AG04449 (cell line): ENCODE measurements around the gene SRBD1.

ENCODE experiments used
- CTCF ChIA-PET: fragments of 350-600 bp; formaldehyde crosslinking; extraction: SDS; loops from one replicate; lab custom pipeline; 2021; ENCODE audit warnings: antibody characterized with exemption; lab: Yijun Ruan, JAX
- POLR2A ChIA-PET: fragments of 400-600, 350-600 bp; formaldehyde crosslinking; extraction: SDS; loops from one replicate; lab custom pipeline; 2020; ENCODE audit warnings: antibody characterized with exemption, inconsistent platforms; lab: Yijun Ruan, JAX
- DNase-seq: peaks from one replicate; pipeline ENCODE4 v3.0.0-alpha.2; 2010; ENCODE audit warnings: low read depth, low spot score
- H3K4me3 ChIP-seq: 2 replicates; pipeline ENCODE4 v1.5.1; 2011; ENCODE audit warnings: low read depth, mild to moderate bottlenecking, control low read depth, low read length
- TF ChIP-seq, protein P1 (sequence below): IDR thresholded peaks from one replicate; pipeline ENCODE4 v1.5.1; 2011; ENCODE audit warnings: mild to moderate bottlenecking, moderate library complexity, low read length, control low read depth, inconsistent platforms; ENCODE audit not compliant: insufficient read depth; ENCODE audit errors: missing control alignments

The SRBD1 gene

DNA sequence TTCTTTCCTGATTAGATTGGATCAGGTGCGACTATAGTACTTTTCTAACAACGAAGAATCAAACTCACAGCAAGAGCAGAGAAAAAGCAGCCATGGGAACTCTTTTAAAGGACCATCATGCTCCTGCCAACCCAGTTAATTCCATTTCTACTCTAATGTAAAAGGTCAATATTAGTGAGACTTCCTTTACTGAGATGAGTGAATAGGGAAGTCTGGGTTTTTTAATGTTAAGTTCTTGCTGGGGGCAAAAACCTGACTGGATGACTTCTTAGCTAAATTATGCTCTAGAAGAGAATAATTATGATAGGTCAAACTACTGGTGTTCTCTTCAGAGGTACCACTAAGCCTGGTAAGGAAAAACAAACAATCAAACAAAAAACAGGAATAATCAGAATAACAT is 8.4 kb downstream of the SRBD1 start:
- no peak for DNase-seq
- H3K4me3 ChIP-seq: no peak overlapping the region
- TF ChIP-seq, protein P1, sequence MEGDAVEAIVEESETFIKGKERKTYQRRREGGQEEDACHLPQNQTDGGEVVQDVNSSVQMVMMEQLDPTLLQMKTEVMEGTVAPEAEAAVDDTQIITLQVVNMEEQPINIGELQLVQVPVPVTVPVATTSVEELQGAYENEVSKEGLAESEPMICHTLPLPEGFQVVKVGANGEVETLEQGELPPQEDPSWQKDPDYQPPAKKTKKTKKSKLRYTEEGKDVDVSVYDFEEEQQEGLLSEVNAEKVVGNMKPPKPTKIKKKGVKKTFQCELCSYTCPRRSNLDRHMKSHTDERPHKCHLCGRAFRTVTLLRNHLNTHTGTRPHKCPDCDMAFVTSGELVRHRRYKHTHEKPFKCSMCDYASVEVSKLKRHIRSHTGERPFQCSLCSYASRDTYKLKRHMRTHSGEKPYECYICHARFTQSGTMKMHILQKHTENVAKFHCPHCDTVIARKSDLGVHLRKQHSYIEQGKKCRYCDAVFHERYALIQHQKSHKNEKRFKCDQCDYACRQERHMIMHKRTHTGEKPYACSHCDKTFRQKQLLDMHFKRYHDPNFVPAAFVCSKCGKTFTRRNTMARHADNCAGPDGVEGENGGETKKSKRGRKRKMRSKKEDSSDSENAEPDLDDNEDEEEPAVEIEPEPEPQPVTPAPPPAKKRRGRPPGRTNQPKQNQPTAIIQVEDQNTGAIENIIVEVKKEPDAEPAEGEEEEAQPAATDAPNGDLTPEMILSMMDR: no peak
- ChIA-PET CTCF (interaction anchor here (1.6 to 1.9 kb wide), 2 partner anchors 15 to 17 kb away, joined by 4 to 10 read pairs; no protein-coding TSS in a partner anchor), POLR2A (no interaction called here)

DNA sequence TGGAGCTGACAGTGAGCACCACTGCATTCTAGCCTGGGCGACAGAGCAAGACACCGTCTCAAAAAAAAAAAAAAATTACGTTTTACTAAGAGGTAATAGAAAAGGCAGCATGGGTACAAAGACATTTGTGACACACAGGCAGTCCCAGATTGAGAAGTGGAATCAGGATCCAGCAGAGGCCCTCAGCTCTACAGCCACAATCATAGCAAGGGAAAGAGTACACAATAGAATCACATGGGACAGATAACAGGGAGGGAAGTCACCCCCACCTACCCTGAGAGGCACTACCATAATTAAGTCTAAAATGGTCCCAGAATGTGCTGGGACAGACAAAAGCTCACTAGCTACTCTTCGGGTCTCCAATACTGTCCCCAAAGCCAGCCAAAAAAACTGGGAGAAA is 12.5 kb downstream of the SRBD1 start:
- no peak overlapping the region for H3K4me3 ChIP-seq
- TF ChIP-seq, protein P1: no peak
- ChIA-PET CTCF (interaction anchor here (1.0 to 6.3 kb wide), 3 partner anchors 9 to 618 kb away, joined by 3 to 45 read pairs (median 29); no protein-coding TSS in a partner anchor), POLR2A (no interaction called here)
- DNase-seq: no peak

DNA sequence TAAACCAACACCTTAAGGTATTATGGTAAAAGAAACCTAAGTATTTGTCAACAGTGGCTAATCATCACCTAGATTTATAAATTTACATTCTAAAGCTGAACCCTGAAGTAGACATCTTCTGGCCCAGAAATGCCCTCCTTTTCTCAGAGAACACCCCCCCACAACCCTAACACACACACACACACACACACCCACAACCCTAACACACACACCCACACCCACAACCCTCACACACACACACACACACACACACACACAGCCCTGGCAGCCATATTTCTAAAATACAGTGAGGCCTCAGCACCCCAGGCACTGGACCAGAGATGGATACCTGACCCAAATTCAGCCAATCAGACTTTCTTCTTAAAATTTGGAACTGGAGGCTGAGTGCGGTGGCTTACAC is 14.3 kb downstream of the SRBD1 start:
- TF ChIP-seq, protein P1: no peak
- POLR2A ChIA-PET: no interaction called here
- CTCF ChIA-PET: interaction anchor here (1.3 to 6.3 kb wide), 3 partner anchors 11 to 20 kb away, joined by 3 to 45 read pairs (median 29); no protein-coding TSS in a partner anchor
- no peak overlapping the region for H3K4me3 ChIP-seq
- DNase-seq: no peak

DNA sequence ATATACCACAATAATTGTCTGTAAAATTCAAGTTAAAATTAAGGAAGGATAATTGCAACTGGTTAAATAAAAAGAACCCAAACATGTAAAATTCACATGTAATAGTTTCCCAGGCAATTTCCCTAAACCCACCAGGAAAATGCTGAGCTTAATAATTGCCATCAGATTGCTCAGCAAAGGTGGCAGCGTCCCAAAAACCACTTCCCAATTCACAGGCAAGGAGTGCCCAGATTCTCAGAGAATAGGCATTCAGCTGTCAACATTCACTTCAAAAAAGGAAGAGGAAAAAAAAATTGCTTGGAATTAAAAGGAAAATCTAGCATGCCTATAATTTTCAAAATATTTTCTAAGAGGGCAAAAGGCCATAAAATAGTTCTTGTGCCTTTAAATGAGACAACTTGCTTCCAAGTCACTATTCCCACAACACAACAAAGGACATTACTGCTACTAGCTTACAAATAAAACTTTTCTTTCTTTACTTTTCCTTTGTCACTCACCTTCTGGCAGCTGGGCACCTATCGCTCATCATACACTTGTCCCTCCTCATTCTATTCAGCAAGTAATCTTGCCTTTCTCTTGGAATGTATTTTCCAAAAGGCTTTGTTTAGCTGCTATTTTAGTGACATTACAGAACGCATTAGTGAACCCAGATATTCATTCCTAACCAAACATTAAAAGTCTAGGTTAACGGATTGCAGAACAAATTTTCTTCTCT is 15.2 kb downstream of the SRBD1 start:
- DNase-seq: peak; percentile 42
- TF ChIP-seq, protein P1: no peak
- CTCF ChIA-PET: interaction anchor here (1.3 to 6.3 kb wide), 3 partner anchors 10 to 19 kb away, joined by 3 to 45 read pairs (median 29); no protein-coding TSS in a partner anchor
- POLR2A ChIA-PET: no interaction called here
- no peak overlapping the region for H3K4me3 ChIP-seq

DNA sequence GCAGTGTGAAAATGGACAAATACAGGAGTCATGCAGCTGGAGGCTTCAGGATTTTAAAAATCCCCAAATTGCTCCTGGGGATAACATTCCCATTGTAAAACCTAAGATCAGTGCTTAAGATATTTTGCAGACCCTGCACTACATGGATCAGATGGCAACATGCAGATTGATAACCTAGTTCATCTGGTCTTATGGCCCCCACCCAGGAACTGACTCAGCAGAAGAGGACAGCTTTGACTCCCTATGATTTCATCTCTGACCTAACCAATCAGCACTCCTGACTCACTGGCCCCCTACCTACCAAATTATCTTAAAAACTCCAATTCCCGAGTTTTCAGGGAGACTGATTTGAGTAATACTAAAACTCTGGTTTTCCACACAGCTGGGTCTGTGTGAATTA is 20.0 kb downstream of the SRBD1 start:
- POLR2A ChIA-PET: no interaction called here
- no peak for DNase-seq
- no peak overlapping the region for H3K4me3 ChIP-seq
- CTCF ChIA-PET: interaction anchor here (1.1 to 2.8 kb wide), 2 partner anchors 10 to 12 kb away, joined by 3 to 8 read pairs; no protein-coding TSS in a partner anchor
- TF ChIP-seq, protein P1: no peak

DNA sequence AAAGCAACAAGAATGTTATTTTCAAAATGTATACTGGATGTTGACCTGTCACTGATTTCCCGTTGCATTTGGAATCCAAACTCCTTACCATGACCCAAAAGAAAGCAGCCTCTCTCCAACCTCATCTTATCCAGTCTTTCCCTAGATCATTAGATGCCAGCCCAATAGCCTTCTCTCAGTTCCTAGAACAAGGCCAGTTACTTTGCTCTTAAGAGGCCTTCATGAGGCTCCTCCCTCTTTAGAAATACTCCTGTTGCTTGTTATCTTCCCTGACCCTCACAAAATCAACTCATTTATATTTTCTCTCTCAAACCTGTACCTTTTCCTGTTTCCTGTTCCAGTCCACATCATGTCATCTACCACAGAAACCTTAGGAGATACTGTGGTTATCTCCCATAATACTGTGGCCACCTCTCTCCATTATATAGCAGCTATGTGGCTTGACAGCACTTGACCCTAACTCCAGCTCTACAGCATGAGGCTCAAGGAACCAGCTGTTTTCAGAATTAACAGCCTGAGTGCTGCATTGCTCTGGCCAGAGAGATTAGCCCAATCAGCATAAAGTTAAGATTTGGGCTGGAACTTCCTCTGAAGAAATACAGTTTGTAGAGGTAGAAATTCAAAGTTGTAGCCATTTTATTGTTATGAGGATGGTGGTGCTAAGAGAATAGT is 22.8 kb downstream of the SRBD1 start:
- POLR2A ChIA-PET: no interaction called here
- CTCF ChIA-PET: interaction anchor here (1.1 to 5.4 kb wide), 4 partner anchors 9 to 42 kb away, joined by 3 to 45 read pairs (median 6); no protein-coding TSS in a partner anchor
- TF ChIP-seq, protein P1: no peak
- no peak overlapping the region for H3K4me3 ChIP-seq
- no peak for DNase-seq
